ENCODE results near the gene ACTMAP.
"Not testable (repeated sequence)": the region's sequence is repeated elsewhere in the genome, so short reads cannot be mapped to it uniquely, and the experiment has no call there.

ACTMAP gene

GRCh38 chr19:40775632-40776022, 25.4 kb upstream of the ACTMAP start:
- H3K4me3 ChIP-seq (ENCODE audit: low read depth, low read length), result no peak overlapping the region
- TF ChIP-seq CTCF (IDR thresholded peaks at IDR 0.05; ENCODE audit: borderline replicate concordance, insufficient read depth, low read depth, low read length), result no peak

GRCh38 chr19:40774916-40775631, 24.8 kb upstream of the ACTMAP start, which contains the start of gene MIA:
Gene MIA (plus strand): TSS chr19:40775521. CDS start chr19:40775543, 22 bp downstream.
- H3K4me3 ChIP-seq (ENCODE audit: low read depth, low read length), result no peak within 1 kb of the TSS
- TF ChIP-seq CTCF (IDR thresholded peaks at IDR 0.05; ENCODE audit: borderline replicate concordance, insufficient read depth, low read depth, low read length), result no peak

DNA sequence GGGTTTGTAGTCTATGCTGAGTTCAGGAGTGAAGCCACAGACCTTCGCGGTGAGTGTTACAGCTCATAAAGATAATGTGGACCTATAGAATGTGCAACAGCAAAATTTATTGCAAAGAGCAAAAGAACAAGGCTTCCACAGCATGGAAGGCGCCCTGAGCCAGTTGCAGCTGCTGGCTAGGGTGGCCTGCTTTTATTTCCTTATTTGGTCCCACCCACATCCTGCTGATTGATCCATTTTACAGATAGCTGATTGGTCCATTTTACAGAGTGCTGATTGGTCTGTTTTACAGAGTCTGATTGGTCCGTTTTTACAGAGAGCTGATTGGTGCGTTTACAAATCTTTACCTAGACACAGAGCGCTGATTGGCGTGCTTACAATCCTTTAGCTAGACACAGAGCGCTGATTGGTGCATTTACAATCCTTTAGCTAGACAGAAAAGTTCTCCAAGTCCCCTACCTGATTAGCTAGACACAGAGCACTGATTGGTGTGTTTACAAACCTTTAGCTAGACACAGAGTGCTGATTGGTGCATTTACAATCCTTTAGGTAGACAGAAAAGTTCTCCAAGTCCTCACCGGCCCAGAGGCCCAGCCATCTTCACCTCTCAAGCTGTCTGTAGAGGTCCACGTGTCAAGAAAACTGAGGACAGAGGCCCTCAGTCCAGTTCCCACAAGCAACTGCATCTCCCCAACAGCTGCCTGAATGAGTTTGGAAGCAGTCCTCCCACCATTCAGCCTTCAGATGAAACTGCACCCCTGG, 21.0 kb upstream of the ACTMAP start:
- H3K4me3 ChIP-seq (ENCODE audit: low read depth, low read length), result not testable (repeated sequence)

GRCh38 chr19:40768869-40769268, 18.6 kb upstream of the ACTMAP start:
- H3K4me3 ChIP-seq (ENCODE audit: low read depth, low read length), result no peak overlapping the region
- no peak for TF ChIP-seq CTCF (IDR thresholded peaks at IDR 0.05; ENCODE audit: borderline replicate concordance, insufficient read depth, low read depth, low read length)

- not testable (repeated sequence) for H3K4me3 ChIP-seq (ENCODE audit: low read depth, low read length)
These were observed 16.1 kb upstream of the ACTMAP start for GRCh38 chr19:40766385-40766784.

GRCh38 chr19:40763963-40764362, 13.7 kb upstream of the ACTMAP start:
- no peak overlapping the region for H3K4me3 ChIP-seq (ENCODE audit: low read depth, low read length)
- TF ChIP-seq CTCF (IDR thresholded peaks at IDR 0.05; ENCODE audit: borderline replicate concordance, insufficient read depth, low read depth, low read length), result no peak

- H3K4me3 ChIP-seq (ENCODE audit: low read depth, low read length), result no peak overlapping the region
- TF ChIP-seq CTCF (IDR thresholded peaks at IDR 0.05; ENCODE audit: borderline replicate concordance, insufficient read depth, low read depth, low read length), result no peak
These were observed 13.2 kb upstream of the ACTMAP start for GRCh38 chr19:40763526-40763925.

GRCh38 chr19:40762754-40763470, 12.6 kb upstream of the ACTMAP start:
- TF ChIP-seq CTCF (IDR thresholded peaks at IDR 0.05; ENCODE audit: borderline replicate concordance, insufficient read depth, low read depth, low read length), result no peak
- H3K4me3 ChIP-seq (ENCODE audit: low read depth, low read length), result no peak overlapping the region
